ENCODE measurements around the gene SLC25A21.

The SLC25A21 gene

GRCh38 chr14:36976571-36977023 lies 195.8 kb downstream of the SLC25A21 start:
- DNase-seq, result no peak

GRCh38 chr14:36975834-36976233 lies 196.6 kb downstream of the SLC25A21 start:
- no peak for DNase-seq

- no peak for DNase-seq
Measured at GRCh38 chr14:36974985-36975384, 197.4 kb downstream of the SLC25A21 start.

GRCh38 chr14:36973806-36974442 lies 198.5 kb downstream of the SLC25A21 start:
- no peak for DNase-seq

GRCh38 chr14:36971263-36971855 lies 201.0 kb downstream of the SLC25A21 start:
- no peak for DNase-seq

- no peak for DNase-seq
Measured at GRCh38 chr14:36967892-36968555, 204.4 kb downstream of the SLC25A21 start.

- DNase-seq, result no peak
Measured at GRCh38 chr14:36955967-36956366, 216.4 kb downstream of the SLC25A21 start.

GRCh38 chr14:36955376-36955775 lies 217.0 kb downstream of the SLC25A21 start:
- DNase-seq, result no peak

GRCh38 chr14:36952689-36953088 lies 219.7 kb downstream of the SLC25A21 start:
- DNase-seq, result no peak

GRCh38 chr14:36951380-36951911 lies 221.0 kb downstream of the SLC25A21 start:
- DNase-seq, result no peak

GRCh38 chr14:36950812-36951211 lies 221.6 kb downstream of the SLC25A21 start:
- no peak for DNase-seq

GRCh38 chr14:36949371-36949770 lies 223.0 kb downstream of the SLC25A21 start:
- DNase-seq, result no peak

GRCh38 chr14:36948157-36948859 lies 224.1 kb downstream of the SLC25A21 start:
- DNase-seq, result no peak

- no peak for DNase-seq
Measured at GRCh38 chr14:36947362-36947761, 225.0 kb downstream of the SLC25A21 start.

GRCh38 chr14:36946872-36947271 lies 225.5 kb downstream of the SLC25A21 start:
- DNase-seq, result no peak

GRCh38 chr14:36944307-36945010 lies 227.9 kb downstream of the SLC25A21 start:
- DNase-seq, result no peak

- DNase-seq, result no peak
Measured at GRCh38 chr14:36942522-36943245, 229.7 kb downstream of the SLC25A21 start.

- DNase-seq, result no peak
Measured at GRCh38 chr14:36941783-36942521, 230.5 kb downstream of the SLC25A21 start.

GRCh38 chr14:36940476-36940875 lies 231.9 kb downstream of the SLC25A21 start:
- DNase-seq, result no peak

GRCh38 chr14:36939265-36939664 lies 233.1 kb downstream of the SLC25A21 start:
- DNase-seq, result no peak

GRCh38 chr14:36938678-36939077 lies 233.7 kb downstream of the SLC25A21 start:
- DNase-seq, result no peak

Measured in activated effector memory CD4-positive, alpha-beta T cell treated with Interleukin-2 at 50 U/mL for 16 hours (primary cell).